ENCODE data around the gene PRR5. TPM values are rescaled to one million over a fixed set of nuclear protein-coding genes. Genes with fewer than 3 reads are reported as not detected.

PRR5 gene
- total and polyA plus RNA-seq, 2 of the 13 experiments (the other 11 are each of a cell fraction or from before 2014, with no cell fraction given): 11.6 to 27.5 TPM

- TF ChIP-seq GRHL1 (CRISPR knock-in tag; conservative IDR thresholded peaks at IDR 0.05) (no peak), FLYWCH1 (CRISPR knock-in tag; IDR thresholded peaks at IDR 0.05) (no peak), ZMAT5 (CRISPR knock-in tag; IDR thresholded peaks at IDR 0.05; ENCODE audit: borderline replicate concordance, low read depth) (no peak), ZNF354B (CRISPR knock-in tag; IDR thresholded peaks at IDR 0.05) (no peak), ZNF577 (CRISPR knock-in tag; IDR thresholded peaks at IDR 0.05; ENCODE audit: borderline replicate concordance, low read depth) (no peak), SAP130 (CRISPR knock-in tag; IDR thresholded peaks at IDR 0.05; ENCODE audit: low read depth) (no peak), HNF4G (IDR thresholded peaks at IDR 0.05; ENCODE audit: borderline replicate concordance, low read depth, low read length) (no peak), HNF4G (CRISPR knock-in tag; IDR thresholded peaks at IDR 0.05; ENCODE audit: borderline replicate concordance, low read depth) (no peak), NBN (conservative IDR thresholded peaks at IDR 0.05) (no peak), ZNF432 (CRISPR knock-in tag; IDR thresholded peaks at IDR 0.05; ENCODE audit: borderline replicate concordance) (no peak), HIC2 (CRISPR knock-in tag; IDR thresholded peaks at IDR 0.05; ENCODE audit: low read depth) (no peak), ZNF556 (CRISPR knock-in tag; IDR thresholded peaks at IDR 0.05; ENCODE audit: borderline replicate concordance) (no peak), NR2C2 (CRISPR knock-in tag; IDR thresholded peaks at IDR 0.05; ENCODE audit: borderline replicate concordance) (no peak)
Observed at GRCh38 chr22:44663256-44663999, 38.6 kb upstream of the PRR5 start (continued).
